GM19438 (cell line): ENCODE results near the gene PI4KA.
"Not testable (repeated sequence)": the region's sequence is repeated elsewhere in the genome, so short reads cannot be mapped to it uniquely, and the experiment has no call there.

ENCODE experiments used
- ATAC-seq: cut with Tn5 transposase; IDR thresholded peaks from one replicate; pipeline ENCODE4 v1.9.1; 2021; ENCODE audit warnings: low read depth; ENCODE audit not compliant: unreplicated experiment

Gene PI4KA

DNA sequence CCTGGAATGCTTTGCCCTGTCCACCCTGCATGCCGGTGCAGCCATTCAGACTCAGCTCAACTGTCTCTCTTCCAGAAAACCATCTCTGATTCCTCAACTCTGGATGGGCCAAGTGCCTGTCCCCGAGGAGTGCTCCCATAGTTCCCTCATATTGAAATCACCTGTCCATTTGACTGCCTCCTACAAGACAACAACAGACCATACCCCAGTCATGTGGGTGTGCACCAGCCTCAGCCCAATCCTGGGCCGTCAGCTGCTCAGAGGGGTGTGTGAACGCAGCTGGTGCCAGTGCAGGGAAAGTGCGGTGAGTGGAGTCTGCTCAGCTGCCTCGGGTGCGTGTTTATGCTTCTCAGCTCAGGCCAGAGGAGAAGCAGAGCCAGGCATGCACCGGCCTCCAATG is 126.2 kb downstream of the PI4KA start:
- ATAC-seq, result not testable (repeated sequence)

DNA sequence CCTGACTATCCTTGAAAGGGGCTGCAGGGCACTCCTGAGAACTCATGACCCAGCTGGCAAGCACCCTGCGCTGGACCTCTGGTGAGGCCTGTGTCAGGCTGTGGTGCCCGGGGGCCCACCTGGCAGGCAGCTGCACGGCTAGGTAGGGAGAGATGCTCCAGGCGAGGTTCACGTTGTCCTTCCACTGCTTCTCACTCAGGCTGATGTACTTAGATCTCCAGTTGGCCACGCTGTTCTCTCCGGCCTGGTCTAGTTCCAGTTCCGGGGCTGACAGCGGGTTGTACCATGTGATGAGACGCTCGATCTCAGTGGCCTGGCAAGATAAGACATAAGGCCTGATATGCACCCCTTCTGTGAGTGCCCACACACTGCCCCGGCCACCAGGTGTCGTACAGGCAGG is 129.4 kb downstream of the PI4KA start:
- no peak for ATAC-seq

DNA sequence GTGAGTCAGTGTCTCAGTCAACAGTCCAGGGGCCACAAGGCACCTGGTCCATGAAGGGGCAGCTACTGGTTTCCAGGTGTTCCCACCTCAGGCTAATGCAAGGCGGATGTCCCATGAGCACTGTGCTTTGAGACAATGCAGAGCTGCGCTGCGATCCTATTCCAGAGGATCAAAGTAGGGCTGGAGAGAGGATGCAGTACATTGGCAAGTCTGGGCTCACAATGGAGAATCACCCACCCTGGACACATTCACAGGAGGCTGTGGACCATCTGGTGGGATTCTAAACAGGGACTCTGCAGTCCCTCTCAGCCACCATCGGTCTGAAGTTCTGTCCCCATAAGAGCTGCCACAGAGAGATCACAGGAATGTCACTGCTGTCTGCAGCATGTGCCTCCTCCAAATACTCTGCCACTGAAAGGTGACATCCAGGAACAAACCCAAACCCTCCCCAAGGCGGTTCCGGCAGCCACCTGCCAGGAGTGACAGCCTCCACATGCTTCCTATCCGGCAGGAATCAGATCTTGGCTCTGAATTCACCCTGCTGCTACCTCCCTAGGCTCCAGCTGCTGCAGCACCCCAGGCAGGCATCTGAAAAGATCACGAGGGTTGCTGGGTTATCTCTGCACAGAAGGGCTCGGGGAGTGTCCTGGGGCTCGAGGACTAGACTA is 130.0 kb downstream of the PI4KA start:
- ATAC-seq, result no peak

DNA sequence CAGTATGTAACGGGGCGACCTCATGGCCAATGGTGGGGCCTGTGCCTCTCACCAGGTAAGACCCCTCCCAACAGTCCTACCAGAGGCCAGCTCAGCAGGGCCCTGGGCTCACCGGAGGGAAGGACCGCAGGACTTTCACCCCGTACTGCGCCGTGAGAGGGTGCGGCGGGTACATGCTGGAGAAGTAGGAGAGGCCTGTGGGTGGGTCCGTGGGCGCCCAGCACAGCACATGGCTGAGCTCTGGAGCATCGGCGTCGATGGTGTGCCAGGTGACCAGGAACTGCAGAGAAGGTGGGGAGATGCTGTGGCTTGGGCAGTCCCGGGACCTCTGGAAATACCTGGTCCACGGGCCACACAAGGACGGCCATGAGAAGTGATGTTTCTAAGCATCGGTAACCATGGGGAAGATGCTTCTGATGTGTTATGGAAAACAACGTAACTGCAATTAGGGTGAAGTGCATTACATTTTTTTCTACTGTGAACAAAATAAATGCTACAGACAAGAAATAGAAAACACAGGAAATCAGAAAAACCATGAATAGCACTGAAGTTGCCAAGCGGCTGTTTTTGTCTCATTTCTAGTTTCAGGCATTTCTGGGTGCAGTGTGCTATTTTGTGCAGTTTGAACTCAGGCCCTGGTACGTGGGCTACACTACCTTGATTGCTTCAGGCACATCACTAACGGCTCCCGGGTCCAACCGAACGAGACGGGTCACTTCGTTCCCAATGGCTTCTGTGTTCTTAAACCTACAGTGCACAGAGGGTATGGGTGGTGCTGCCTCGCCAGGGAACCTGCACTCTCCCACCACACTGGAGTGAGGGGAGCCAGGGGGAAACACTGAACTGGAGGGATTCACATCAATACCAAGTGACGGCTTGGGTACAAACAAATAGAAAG is 131.2 kb downstream of the PI4KA start:
- no peak for ATAC-seq

DNA sequence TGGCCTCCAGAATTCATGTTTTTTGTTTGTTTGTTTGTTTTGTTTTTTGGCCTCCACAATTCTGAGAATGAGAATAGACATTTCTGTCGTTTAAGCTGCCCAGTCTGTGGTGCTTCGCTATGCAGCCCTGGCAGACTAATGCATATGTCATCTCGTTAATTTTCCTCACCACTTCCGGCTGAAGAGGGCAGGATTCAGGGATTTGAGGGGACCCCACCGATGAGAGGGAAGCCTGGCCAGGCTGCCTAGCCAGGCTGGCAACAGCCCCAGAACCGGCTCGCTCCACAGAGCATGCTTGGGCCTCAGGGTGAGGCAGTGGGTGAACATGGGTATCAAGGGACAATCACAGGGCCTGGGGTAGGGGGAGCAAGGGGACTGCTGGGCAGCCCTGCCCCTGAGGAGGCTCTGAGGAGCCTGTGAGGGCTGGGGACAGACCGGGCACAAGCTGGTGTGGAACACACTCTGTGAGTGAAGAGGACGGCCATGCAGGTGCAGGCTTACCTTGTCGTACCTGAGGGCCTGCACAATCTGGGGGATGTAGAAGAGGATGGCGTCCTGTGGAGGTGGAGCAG is 132.5 kb downstream of the PI4KA start:
- no peak for ATAC-seq

DNA sequence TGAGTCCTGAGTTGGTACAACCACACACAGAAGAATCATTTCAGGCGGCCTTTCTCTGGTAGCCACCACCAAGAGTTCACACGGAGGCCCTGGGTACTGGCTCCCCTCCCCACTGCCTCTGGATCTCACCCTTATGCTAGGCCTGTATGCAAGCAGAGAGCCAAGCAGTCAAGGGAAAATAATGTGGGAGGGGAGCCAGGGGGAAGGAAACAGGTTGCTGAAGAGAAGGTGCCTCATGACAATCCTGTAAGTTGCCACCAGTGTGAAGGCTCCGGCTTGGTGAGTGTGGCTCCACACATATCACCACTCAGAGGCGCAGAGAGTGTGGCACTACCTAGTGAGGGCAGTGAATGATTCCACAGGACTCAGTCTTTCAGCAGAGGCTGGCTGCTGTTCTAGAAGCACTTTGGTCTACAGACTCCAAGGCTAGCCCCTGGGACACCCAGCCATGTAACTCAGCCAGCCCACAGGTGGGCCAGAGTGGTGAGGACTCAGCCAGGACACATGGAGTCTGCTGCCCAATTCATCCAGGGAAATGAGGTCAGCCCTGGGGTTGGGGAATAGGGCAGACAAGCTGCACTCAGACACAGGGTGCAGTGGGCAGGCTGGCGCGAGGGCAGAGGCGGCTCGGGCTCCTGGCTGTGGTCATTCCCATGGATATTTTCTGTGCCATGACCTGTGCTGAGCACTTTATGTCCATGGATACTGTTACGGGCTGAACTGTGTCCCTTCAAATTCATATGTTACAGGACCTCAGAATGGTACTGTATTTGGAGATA is 133.7 kb downstream of the PI4KA start:
- no peak for ATAC-seq

DNA sequence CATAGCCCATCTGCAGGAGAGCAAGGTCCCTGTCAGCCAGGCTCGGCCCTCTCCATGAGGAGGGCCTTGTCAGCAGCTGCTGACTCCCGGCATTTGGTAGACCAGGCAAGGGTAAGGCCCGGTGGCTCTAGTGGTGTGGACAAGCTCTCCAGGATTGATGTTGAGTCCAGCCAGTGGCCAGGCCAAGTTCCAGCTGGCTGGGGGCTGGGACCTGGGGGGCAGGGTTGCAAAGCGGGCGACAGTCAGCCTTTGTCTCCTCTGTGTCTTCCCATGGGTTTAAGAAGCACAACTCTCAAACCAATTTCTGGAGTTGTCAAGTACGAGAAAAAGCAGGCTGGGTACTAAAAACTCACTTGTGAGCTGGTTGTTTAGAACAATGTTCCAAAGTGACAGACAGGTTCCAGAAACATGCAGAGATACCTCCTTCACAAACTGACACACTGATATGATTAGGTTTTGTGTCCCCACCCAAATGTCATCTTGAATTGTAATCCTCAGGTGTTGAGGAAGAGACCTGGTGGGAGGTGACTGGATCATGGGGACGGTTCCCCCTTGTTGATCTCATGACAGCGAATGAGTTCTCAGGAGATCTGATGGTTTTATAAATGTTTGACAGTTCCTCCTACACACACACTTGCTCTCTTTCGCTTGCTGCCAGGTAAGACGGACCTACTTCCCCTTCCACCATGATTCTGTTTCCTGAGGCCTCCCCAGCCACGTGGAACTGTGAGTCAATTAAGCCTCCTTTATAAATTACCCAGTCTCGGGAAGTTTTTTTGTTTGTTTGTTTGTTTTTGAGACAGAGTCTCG is 137.0 kb downstream of the PI4KA start:
- ATAC-seq, result no peak

DNA sequence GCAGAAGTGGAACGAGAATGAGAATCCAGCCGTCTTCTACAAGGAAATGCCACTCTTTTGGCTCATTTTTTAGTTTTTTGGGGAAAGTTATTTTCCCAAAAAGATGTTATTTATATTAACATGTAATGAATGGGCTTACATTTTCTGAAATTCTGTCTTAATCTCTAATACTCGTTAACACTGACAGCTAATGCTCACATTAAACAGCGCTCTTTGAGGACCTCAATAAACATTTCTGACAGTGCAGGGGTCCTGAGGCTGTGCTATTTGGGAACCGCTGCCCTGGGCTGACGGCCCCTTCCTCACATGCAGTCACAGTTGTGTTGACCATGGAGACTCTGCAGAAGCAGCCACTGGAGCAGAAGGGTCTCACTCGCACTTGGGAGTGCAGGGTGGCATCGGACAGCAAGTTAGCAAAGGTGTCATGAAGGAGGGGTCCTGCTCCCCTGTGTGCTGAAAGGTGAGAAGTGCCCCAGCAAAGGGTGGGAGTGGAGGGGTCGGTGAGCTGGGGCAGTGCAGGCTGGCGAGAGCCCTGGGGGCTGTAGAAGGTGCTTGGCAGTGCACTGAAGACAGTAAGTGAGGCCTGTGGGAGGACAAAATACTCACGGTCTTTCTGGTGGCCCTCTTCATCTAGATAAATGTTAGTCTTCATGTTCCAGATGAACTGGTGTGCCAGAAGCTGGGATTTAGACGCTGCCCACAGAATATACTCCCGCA is 137.8 kb downstream of the PI4KA start:
- no peak for ATAC-seq

DNA sequence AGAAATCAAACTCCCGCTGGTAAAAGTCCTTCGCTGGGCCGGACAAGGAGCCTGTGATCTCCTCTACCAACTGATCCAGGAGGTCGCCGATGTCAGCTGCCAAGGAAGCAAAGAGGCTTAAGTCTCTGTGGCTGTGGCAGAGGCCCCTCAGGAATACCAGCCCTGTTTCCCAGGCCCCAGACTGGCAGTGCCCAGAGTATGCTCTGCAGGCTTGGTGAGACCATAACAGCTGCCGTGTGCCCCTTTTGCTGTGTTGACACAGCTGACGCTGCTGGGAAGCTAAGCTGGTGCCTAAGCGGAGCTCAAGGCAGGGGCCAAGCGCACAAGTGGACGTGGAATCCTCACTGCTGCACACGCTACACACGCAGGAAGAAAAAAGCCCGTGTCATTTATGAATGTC is 139.9 kb downstream of the PI4KA start:
- not testable (repeated sequence) for ATAC-seq

DNA sequence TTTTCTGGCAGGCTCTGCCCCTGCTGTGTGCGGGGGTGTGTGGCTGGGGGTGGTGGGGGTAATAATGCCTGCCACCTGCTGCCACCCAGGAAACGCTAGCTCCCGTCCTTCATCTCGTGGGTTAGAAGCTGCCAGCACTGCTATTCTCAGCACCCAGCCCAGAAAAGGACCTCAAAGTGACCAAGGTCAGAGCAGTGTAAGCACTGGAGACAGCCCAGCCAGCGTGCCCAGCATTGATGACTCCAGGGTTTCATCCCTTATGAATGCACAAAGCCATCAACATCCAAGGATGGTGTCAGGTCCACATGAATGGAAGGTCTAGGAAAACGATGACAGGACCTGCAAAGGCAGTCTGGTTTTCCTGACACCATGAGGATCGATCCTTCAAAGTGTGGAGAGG is 140.6 kb downstream of the PI4KA start:
- ATAC-seq, result not testable (repeated sequence)

DNA sequence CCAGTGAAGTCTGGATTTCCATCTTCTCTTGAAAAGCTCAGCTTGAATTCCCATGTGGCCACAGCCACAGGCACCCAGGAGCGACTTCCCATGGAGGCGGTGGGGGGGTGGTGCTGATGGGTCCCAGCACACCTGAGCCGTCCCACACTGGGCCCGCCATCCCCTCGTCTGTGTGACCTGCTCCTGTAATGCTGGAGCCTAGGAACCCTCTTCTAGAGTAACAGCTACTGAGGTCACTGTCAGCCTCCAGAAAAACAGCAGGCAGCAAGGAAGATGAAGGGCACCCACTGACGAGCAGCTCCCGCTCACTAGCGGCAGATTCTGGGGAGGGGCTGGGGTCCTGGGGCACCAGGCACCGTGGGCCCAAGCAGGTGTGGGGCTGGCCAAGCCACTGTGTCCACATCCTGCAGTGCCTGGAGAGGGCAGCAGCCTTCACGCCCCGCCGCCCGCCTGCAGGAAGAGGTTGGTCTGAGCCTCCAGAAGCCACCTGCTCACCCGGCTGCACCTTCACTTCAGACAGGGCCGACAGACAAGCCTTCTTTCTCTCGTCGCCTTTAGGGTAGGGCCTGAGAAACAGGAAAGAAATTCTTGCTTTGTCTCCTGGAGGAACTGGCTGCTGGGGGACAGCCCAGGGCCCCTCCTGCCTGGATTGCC is 141.3 kb downstream of the PI4KA start:
- ATAC-seq, result not testable (repeated sequence)

DNA sequence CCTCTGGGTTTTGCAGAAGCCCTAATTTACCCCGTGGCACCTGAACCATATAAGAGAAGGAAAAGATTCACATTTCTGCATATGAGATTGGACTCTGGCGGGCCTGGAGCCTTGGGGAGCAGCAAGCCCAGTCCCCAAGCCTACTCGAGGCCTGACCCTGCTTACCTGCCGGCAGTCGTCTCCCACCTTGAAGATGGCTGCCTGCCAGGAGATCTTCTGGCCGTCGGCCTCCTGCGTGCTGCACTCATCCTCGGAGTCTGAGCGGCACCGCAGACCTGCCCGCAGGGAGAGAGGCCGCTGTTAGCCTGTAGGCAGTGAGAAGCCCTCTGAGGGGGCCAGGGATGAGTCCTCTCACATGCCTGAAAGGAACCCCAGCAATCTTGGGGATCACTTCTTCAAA is 145.5 kb downstream of the PI4KA start:
- not testable (repeated sequence) for ATAC-seq

DNA sequence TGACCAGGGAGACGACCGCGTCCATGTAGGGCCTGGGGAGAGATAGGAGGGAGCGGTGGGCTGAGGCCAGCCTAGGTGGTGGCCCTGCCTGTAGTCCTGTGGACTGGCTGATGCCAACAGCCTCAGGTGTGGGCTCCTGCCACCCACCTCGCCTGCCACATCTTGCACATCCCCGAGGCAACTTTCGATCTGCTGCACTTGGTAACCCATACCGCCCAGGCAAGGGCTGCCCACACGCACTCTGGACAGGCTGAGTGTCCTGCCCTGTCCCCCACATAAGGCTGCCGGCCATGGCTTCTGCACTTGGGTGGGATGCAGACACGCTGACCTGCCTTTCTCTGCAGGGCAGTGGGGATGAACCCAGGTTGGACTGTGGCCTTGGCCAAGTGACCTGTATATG is 148.6 kb downstream of the PI4KA start:
- not testable (repeated sequence) for ATAC-seq

DNA sequence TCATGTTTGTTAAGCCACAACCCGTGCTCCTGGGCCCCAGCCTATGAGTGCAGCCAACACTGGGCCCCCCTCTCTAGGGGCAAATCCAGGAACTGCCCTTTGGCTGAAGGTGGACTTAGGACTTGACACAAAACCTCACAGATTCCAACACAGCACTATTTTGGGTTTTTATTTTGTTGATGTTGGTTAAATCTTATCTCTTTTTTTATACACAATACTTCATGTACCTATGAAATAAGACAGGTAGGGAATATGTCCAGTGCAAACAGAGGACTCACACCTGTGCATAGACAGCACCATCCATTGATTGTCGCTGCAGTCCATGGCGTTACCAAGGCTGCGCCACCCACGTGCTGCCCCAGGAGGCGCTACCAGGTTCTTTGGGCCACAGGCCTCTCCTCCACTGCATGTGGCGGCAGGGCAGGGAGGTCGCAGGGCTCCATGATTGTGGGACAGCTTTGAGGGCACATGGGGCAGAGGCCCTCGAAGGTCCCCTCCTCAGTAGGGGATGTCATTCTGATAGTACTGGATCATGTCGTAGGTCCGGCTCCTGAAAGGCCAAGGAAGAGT is 151.0 kb downstream of the PI4KA start:
- ATAC-seq, result not testable (repeated sequence)

DNA sequence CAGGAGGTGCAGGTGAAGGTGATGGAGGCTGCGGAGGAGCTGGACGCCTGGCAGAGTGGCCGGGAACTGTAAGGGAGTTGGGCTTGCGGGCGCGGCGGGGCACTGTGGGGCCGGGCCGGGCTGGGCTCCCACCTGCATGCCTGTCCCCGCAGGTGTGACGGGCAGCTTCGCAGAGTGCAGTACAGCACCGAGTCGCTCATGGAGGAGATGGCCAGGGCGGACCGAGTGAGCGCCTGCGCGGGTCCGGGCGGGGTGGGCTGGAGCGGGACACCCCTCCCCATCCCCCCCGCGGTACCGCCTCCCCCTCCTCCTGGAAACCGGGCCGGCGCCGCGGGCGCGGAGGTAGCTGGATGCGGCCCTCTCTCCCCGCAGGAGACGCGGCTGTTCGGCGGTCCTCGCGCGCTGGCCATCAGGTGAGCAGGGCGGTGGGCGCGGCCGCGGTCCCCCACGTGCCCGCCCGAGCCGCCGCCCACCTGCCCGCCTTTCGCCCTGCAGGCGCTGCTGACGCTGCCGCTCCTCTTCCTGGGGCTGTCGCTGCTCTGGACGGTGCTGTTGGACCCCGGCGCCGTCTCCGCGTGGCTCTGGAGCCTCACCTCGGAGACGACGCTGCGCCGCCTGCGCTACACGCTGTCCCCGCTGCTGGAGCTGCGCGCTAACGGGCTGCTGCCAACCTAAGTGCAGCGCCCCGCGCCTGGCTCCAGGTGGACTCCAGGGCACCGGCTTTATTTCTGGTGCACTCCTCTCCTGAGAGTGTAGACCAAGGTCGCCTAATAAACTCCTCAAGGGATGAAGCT is 154.6 kb downstream of the PI4KA start:
- ATAC-seq, result not testable (repeated sequence)

DNA sequence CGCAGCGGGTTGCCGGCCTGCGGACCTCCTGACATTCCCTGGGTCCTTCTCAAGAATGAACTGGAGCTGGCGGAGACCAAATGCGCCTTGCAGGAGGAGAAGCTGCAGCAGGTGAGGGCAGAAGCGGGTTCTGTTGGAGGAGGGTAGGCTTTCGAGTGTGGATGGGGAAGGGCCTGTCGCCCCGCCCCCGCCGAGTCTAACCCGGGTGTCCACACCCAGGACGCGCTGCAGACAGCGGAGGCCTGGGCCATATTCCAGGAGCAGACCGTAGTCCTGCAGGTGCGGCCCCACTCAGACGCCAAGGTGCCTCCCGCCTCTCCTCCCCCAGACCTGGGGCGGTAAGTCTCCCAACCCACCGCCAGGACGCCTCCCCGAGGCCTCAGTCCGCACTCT is 155.2 kb downstream of the PI4KA start:
- ATAC-seq, result peak; percentile 22

DNA sequence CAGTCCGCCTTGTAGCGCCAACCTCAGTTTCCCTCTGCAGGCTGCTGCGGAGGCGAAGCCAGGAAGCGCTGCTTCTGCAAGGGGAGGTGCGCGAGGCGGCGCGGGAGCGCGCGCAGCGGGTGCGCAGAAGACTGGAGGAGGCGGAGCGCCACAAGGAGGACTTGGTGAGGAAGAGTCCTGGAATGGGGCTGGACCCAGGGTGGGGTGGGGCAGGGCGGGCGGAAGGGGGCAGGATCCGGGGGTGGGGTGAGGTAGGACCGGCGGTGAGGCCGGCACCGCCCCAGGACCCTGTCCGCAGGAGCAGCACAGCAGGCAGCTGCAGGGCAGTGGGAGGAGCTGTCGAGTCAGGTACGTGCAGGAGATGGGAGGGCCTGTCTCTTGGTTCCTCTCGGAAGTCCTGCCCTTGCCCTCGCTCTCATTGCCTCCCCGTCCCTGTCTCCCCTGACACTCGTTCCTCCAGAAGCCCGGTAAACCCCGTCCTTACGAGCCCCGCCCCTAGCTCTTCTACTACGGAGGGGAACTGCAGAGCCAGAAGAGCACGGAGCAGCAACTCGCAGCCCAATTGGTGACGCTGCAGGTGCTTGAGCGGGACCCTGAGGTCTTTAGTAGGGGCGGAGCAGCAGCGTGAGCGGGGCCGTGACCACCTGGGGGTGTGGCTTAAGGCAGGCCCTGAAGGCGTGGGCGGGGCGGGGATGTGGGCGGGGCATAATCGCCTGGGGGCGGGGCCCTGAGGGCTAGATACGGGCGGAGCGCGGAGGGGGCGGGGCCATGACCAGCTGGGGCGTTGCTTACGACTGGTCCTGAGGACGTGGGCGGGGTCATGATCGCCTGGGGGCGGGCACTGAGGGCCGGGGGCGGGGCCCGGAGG is 155.8 kb downstream of the PI4KA start:
- ATAC-seq, result peak; percentile 70
